Measurements from ENCODE around the gene STX1B.

Gene STX1B

DNA sequence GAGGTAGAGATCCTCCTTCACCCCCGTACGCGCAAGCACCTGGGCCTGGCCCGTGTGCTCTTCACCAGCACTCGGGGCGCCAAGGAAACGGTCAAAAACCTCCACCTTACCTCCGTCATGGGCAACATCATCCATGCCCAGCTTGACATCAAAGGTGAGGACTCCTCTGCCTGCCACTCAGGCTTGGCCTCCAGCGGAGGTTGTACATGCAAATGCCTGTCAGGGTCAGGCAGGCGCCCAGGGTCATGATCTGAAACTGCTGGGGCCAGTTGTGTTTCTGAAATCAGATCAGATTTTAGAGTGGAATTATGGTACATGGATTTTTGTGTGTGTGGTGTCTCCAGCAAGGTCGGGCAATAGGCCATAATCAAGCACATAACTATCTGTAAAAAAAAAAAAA lies 49.1 kb downstream of the STX1B start:
- DNase-seq (ENCODE audit: extremely low read depth, low read depth) = no peak
- H3K4me3 ChIP-seq (replicated peaks; ENCODE audit: low read depth, low read length) = no peak overlapping the region
- TF ChIP-seq, protein P1, sequence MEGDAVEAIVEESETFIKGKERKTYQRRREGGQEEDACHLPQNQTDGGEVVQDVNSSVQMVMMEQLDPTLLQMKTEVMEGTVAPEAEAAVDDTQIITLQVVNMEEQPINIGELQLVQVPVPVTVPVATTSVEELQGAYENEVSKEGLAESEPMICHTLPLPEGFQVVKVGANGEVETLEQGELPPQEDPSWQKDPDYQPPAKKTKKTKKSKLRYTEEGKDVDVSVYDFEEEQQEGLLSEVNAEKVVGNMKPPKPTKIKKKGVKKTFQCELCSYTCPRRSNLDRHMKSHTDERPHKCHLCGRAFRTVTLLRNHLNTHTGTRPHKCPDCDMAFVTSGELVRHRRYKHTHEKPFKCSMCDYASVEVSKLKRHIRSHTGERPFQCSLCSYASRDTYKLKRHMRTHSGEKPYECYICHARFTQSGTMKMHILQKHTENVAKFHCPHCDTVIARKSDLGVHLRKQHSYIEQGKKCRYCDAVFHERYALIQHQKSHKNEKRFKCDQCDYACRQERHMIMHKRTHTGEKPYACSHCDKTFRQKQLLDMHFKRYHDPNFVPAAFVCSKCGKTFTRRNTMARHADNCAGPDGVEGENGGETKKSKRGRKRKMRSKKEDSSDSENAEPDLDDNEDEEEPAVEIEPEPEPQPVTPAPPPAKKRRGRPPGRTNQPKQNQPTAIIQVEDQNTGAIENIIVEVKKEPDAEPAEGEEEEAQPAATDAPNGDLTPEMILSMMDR (IDR thresholded peaks at IDR 0.05; ENCODE audit: low read depth, low read length, missing control alignments) = no peak

DNA sequence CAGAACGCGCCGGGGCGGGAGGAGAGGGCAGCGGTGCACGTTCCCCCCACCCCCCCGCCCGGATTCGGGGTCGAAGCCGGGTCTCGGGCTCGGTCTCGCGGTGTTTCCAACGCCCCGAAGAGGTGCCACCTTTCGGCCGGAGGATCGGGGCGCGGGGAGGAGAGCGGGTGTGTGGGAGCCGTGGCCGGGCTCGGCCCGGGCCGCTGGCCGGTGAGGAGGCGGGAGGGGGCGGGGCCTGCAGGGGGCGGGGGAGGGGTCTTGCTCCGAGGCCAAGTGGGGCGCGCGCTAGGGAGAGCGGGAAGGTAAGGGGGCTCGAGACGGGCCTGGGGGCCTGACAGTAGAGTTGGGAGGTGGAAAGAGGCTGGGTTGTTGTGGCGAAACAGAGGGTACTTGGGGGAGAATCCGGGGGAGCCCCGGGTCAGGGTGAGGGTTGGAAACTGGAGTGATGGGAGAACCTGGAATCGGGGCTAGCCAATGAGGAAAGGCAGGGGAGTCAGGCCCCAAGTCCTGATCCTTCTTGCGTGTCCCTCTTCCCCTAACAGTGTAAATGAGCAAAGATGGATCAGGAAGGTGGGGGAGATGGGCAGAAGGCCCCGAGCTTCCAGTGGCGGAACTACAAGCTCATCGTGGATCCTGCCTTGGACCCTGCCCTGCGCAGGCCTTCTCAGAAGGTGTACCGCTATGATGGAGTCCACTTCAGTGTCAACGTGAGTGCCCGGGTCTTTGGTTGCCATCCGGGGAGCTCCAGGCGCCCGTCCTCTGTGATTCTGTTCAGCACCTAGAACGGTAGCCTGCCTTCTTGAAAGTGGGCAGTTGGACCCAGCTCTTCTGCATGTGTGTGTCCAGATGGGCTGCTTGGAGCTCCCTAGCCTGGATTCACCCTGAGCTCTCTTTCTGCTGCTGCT lies 52.0 kb downstream of the STX1B start:
- H3K4me3 ChIP-seq (replicated peaks; ENCODE audit: low read depth, low read length) = peak overlapping the region; percentile 63
- DNase-seq (ENCODE audit: extremely low read depth, low read depth) = no peak
- TF ChIP-seq, protein P1 (IDR thresholded peaks at IDR 0.05; ENCODE audit: low read depth, low read length, missing control alignments) = no peak

DNA sequence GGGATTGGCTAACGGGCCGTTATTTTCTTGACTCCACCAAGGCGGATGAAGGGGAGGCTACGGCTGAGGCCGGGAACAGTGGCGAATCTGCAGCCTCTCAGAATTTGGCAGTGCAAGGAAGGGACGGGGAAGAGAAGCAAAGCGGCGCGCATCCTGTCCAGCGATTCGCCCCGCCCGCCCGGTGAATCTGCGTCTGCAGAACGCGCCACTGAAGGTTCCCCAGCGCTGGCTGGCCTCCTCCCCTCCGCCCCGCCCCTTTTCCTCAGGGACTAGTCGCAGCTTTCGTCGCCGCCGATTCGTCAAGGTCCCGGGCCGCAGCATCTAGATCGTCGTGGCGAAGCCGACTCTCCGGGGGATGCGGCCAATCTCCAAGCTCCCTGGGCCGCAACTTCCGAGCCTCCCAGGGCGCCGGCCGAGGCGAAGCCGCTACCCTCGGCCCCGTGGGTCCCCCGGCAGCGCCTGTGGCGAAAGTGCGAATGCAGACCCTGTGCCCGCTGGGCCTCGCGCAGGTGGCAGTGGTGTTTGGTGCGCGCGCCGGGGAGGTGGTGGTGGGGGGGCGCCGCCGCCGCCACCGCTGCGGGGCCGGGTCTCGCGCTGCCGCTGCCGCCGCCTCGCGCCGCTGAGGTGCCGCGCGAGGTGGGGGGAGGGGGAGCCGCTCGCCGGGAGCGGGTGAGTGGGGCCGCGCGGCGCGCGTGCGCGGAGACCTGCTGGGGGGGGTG lies 52.8 kb downstream of the STX1B start, which contains the start of gene SETD1A:
Gene SETD1A (plus strand): TSS at position 299 of the 719 bp plus-strand sequence. CDS start 978 bp downstream, outside the sequence.
- peak; percentile 77 for DNase-seq (ENCODE audit: extremely low read depth, low read depth)
- H3K4me3 ChIP-seq (replicated peaks; ENCODE audit: low read depth, low read length) = peak within 1 kb of the TSS; percentile 63
- TF ChIP-seq, protein P1 (IDR thresholded peaks at IDR 0.05; ENCODE audit: low read depth, low read length, missing control alignments) = no peak

DNA sequence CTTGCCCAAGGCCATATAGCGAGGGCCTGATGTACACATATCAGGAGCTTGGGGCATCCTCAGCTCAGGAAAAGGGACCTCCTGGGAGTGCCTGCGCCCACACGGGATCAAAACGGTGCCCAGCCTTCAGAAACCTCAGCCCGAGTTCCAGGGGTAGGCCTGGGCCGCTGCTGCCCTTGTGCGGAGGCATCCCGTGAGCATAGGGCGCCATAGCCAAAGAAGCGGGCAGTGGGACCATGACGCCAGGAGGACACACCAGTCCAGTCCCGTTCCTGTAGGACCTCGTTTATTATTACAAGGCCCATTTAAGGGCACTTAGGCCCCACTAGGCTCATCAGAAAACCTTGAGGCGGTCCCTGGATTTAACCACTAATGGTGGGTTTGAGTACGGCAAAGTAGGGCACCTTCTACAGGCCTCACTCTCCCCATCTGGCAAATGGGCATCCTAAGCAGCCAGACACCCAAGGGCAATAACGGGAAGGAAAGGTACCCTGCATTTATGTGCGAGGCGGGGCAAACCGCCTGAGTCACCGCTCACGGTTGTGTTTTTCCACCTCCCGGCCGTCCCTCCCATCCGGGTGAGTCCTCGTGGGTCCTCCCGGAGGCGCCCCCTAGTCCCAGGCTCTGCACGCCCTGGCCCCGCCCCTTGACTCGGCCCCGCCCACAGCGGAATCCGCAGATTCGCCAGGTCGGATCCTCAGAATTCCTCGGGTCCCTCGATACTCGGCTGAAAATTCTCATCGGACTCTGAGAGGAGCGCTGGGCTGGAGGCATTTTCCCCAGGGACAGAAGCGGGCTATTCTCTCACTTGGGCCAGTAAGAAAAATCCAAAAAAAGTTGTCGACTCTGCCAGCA lies 53.6 kb downstream of the STX1B start:
- TF ChIP-seq, protein P1 (IDR thresholded peaks at IDR 0.05; ENCODE audit: low read depth, low read length, missing control alignments) = peak; percentile 38
- DNase-seq (ENCODE audit: extremely low read depth, low read depth) = peak; percentile 67
- H3K4me3 ChIP-seq (replicated peaks; ENCODE audit: low read depth, low read length) = peak overlapping the region; percentile 63

DNA sequence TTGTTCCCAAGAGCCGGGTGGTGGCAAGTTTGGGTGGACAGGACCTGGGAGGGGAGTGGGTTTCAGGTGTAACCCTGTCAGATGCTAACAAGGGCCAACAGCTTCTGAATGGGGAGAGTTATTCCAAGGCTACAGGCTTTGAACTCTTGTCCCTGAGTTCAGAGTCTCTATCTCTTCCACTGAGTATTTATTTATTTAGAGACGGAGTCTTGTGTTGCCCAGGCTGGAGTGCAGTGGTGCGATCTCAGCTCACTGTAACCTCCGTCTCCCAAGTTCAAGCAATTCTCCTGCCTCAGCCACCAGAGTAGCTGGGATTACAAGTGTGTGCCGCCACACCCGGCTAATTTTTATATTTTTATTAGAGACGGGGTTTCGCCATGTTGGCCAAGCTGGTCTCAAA lies 55.4 kb downstream of the STX1B start:
- TF ChIP-seq, protein P1 (IDR thresholded peaks at IDR 0.05; ENCODE audit: low read depth, low read length, missing control alignments) = no peak
- no peak for DNase-seq (ENCODE audit: extremely low read depth, low read depth)
- H3K4me3 ChIP-seq (replicated peaks; ENCODE audit: low read depth, low read length) = no peak overlapping the region

DNA sequence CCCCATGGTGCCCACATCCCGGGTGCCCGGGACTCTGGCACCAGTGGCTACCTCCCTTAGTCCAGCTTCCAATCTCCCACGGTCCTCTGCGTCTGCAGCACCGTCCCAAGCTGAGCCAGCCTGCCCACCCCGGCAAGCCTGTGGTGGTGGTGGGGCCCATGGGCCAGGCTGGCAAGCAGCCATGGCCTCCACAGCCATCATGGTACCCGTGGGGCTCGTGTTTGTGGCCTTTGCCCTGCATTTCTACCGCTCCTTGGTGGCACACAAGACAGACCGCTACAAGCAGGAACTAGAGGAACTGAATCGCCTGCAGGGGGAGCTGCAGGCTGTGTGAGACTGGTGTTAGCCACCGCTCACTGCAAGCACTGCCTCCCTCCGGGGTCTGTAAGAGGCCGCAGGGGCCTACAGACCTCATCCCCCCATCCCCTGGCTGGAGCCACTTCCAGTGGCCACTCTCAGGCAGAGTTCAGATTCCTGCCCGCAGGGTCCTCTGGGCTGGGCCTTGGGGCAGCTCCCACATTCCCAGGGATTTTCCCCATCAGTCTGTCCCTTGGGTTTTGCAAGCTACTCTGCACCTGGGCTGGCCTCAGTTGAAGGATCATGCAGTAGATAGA lies 56.8 kb downstream of the STX1B start:
- TF ChIP-seq, protein P1 (IDR thresholded peaks at IDR 0.05; ENCODE audit: low read depth, low read length, missing control alignments) = peak; percentile 88
- DNase-seq (ENCODE audit: extremely low read depth, low read depth) = peak; percentile 45
- H3K4me3 ChIP-seq (replicated peaks; ENCODE audit: low read depth, low read length) = no peak overlapping the region

Measured in HFF-Myc (cell line).